Activated CD8-positive, alpha-beta T cell treated with anti-CD3 and anti-CD28 coated beads for 36 hours (primary cell): ENCODE measurements around the gene FAM118B. TPM values are rescaled to one million over a fixed set of nuclear protein-coding genes. Genes with fewer than 3 reads are reported as not detected.

ENCODE experiments used
- ATAC-seq: fragments of 200-7000 bp; cut with Tn5 transposase; one replicate; pipeline ENCODE4 v1.10.0; 2021; ENCODE audit warnings: mild to moderate bottlenecking, moderate library complexity
- CTCF ChIA-PET: fragments of 350-600 bp; sonication (Branson Sonifier 250); formaldehyde crosslinking; loops from one replicate; lab custom pipeline; 2021; ENCODE audit warnings: antibody characterized with exemption; lab: Charles Lee
- POLR2A ChIA-PET: fragments of 350-600 bp; sonication (Branson Sonifier 250); formaldehyde crosslinking; loops from one replicate; lab custom pipeline; 2021; ENCODE audit warnings: antibody characterized with exemption; lab: Charles Lee
- DNase-seq: peaks from one replicate; pipeline ENCODE4 v3.0.0-alpha.2; 2020
- H3K27ac Mint-ChIP-seq: one replicate; pipeline ENCODE4 v1.8.0; 2021; ENCODE audit warnings: mild to moderate bottlenecking, mixed read lengths
- H3K27me3 Mint-ChIP-seq: one replicate; pipeline ENCODE4 v1.8.0; 2021; ENCODE audit warnings: mixed read lengths
- H3K36me3 Mint-ChIP-seq: one replicate; pipeline ENCODE4 v1.8.0; 2021; ENCODE audit warnings: low read depth, mixed read lengths
- H3K4me1 Mint-ChIP-seq: one replicate; pipeline ENCODE4 v1.8.0; 2021; ENCODE audit warnings: low read depth, mixed read lengths
- H3K4me3 Mint-ChIP-seq: one replicate; pipeline ENCODE4 v1.8.0; 2021; ENCODE audit warnings: mild to moderate bottlenecking, moderate library complexity, mixed read lengths
- H3K9me3 Mint-ChIP-seq: one replicate; pipeline ENCODE4 v1.8.0; 2021; ENCODE audit warnings: mixed read lengths
- intact Hi-C: fragments of 100-400 bp; cut with micrococcal nuclease; formaldehyde crosslinking; loops from one replicate; pipeline ENCODE4 v1.10.0; 2022
- total RNA-seq, 2 experiments: library from RNA; stranded (reverse); gene quantifications; one replicate each; pipeline ENCODE4 v1.2.3, GENCODE V29; 2021
- TF ChIP-seq, protein P1 (sequence below): fragments of 200-600 bp; IDR thresholded peaks from one replicate; pipeline ENCODE4 v1.8.0; 2022; ENCODE audit warnings: antibody characterized with exemption, mild to moderate bottlenecking

The FAM118B gene
- total RNA-seq, 2 experiments from 2014 or later, result 8.9 to 9.5 TPM

GRCh38 chr11:126231725-126232459 is 20.3 kb downstream of the FAM118B start:
- POLR2A ChIA-PET, result no interaction called here
- peaks cover 5% of the 10 kb centered on the region for H3K36me3 Mint-ChIP-seq
- H3K4me3 Mint-ChIP-seq, result no peak overlapping the region
- TF ChIP-seq, protein P1, sequence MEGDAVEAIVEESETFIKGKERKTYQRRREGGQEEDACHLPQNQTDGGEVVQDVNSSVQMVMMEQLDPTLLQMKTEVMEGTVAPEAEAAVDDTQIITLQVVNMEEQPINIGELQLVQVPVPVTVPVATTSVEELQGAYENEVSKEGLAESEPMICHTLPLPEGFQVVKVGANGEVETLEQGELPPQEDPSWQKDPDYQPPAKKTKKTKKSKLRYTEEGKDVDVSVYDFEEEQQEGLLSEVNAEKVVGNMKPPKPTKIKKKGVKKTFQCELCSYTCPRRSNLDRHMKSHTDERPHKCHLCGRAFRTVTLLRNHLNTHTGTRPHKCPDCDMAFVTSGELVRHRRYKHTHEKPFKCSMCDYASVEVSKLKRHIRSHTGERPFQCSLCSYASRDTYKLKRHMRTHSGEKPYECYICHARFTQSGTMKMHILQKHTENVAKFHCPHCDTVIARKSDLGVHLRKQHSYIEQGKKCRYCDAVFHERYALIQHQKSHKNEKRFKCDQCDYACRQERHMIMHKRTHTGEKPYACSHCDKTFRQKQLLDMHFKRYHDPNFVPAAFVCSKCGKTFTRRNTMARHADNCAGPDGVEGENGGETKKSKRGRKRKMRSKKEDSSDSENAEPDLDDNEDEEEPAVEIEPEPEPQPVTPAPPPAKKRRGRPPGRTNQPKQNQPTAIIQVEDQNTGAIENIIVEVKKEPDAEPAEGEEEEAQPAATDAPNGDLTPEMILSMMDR, result no peak
- no peaks in the 10 kb centered on the region for H3K9me3 Mint-ChIP-seq
- DNase-seq (no peak), ATAC-seq (no peak)
- CTCF ChIA-PET, result interaction anchor here (0.5 to 2.3 kb wide), 5 partner anchors 9 to 185 kb away, joined by 3 to 6 read pairs (median 5); no protein-coding TSS in a partner anchor
- intact Hi-C loops, result no loop called here
- no peaks in the 10 kb centered on the region for H3K4me1 Mint-ChIP-seq
- H3K27me3 Mint-ChIP-seq, result no peaks in the 10 kb centered on the region
- H3K27ac Mint-ChIP-seq, result no peak overlapping the region

- DNase-seq (no peak), ATAC-seq (no peak)
- TF ChIP-seq, protein P1, result no peak
- no peak overlapping the region for H3K27ac Mint-ChIP-seq
- ChIA-PET POLR2A (no interaction called here), CTCF (interaction anchor here (0.5 kb wide), 1 partner anchor 186 kb away, joined by 3 read pairs; no protein-coding TSS in a partner anchor)
- intact Hi-C loops, result no loop called here
- H3K4me3 Mint-ChIP-seq, result no peak overlapping the region
- no peaks in the 10 kb centered on the region for H3K27me3 Mint-ChIP-seq
- no peaks in the 10 kb centered on the region for H3K9me3 Mint-ChIP-seq
- H3K36me3 Mint-ChIP-seq, result peaks cover 5% of the 10 kb centered on the region
- no peaks in the 10 kb centered on the region for H3K4me1 Mint-ChIP-seq
Measured at GRCh38 chr11:126232683-126233082, 21.1 kb downstream of the FAM118B start.

- no peak overlapping the region for H3K27ac Mint-ChIP-seq
- ATAC-seq (no peak), DNase-seq (no peak)
- intact Hi-C loops, result no loop called here
- H3K4me3 Mint-ChIP-seq, result no peak overlapping the region
- peaks cover 5% of the 10 kb centered on the region for H3K36me3 Mint-ChIP-seq
- H3K9me3 Mint-ChIP-seq, result no peaks in the 10 kb centered on the region
- ChIA-PET POLR2A (no interaction called here), CTCF (interaction anchor here (0.8 kb wide), 1 partner anchor 8 kb away, joined by 4 read pairs; no protein-coding TSS in a partner anchor)
- TF ChIP-seq, protein P1, result no peak
- H3K4me1 Mint-ChIP-seq, result no peaks in the 10 kb centered on the region
- H3K27me3 Mint-ChIP-seq, result no peaks in the 10 kb centered on the region
Measured at GRCh38 chr11:126233391-126233790, 21.8 kb downstream of the FAM118B start.

GRCh38 chr11:126246636-126247035 is 35.1 kb downstream of the FAM118B start:
- Mint-ChIP-seq H3K9me3 (no peaks in the 10 kb centered on the region), H3K27ac (no peak overlapping the region), H3K36me3 (peaks cover 8% of the 10 kb centered on the region), H3K4me1 (no peaks in the 10 kb centered on the region), H3K4me3 (no peak overlapping the region), H3K27me3 (no peaks in the 10 kb centered on the region)
- DNase-seq (no peak), ATAC-seq (no peak)
- TF ChIP-seq, protein P1, result no peak
- ChIA-PET CTCF (no interaction called here), POLR2A (no interaction called here)
- intact Hi-C loops, result no loop called here

DNA sequence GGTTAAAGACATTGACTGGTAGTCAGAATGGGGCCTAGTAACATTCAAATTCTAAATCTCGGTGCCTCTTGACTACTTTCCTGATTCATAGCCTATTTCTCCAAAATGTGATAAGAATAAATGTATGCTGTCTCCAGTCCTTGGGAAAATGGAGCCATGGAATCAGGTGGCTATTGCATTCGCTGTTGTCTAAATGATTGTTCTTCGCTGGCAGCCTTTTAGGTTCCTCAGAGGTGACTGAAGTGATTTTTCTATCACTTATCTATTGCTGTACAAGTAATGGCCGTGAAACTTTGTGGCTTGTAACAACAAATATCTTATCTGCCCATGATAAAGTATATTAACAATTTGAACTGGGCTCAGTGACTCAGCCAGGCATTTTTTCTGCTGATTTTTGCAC is 41.7 kb downstream of the FAM118B start:
- Mint-ChIP-seq H3K4me1 (no peaks in the 10 kb centered on the region), H3K36me3 (peaks cover 12% of the 10 kb centered on the region), H3K4me3 (no peak overlapping the region), H3K27ac (no peak overlapping the region), H3K27me3 (no peaks in the 10 kb centered on the region), H3K9me3 (no peaks in the 10 kb centered on the region)
- ChIA-PET POLR2A (no interaction called here), CTCF (interaction anchor here (0.7 kb wide), 1 partner anchor 22 kb away, joined by 3 read pairs; no protein-coding TSS in a partner anchor)
- intact Hi-C loops, result no loop called here
- TF ChIP-seq, protein P1, result no peak
- DNase-seq, result no peak
- no peak for ATAC-seq
